ENCODE measurements around the gene SPATA21. TPM values are rescaled to one million over a fixed set of nuclear protein-coding genes. Genes with fewer than 3 reads are reported as not detected.
"Not testable (repeated sequence)": the region's sequence is repeated elsewhere in the genome, so short reads cannot be mapped to it uniquely, and the experiment has no call there.

Gene SPATA21
- 0.61 TPM for polyA plus RNA-seq (2012; ENCODE audit: missing spikeins)

- DNase-seq (ENCODE audit: insufficient read length) (no peak), FAIRE-seq (no peak)
- no peak for TF ChIP-seq POLR2AphosphoS5 (IDR thresholded peaks at IDR 0.05; ENCODE audit: low read depth, low read length)
- no peak for TF ChIP-seq TAF1 (IDR thresholded peaks at IDR 0.05; ENCODE audit: borderline replicate concordance, low read depth, low read length)
- no peak for TF ChIP-seq POLR2A (IDR thresholded peaks at IDR 0.05; ENCODE audit: low read depth, low read length)
These were observed at the start of gene SPATA21 for GRCh38 chr1:16436946-16437474. Gene SPATA21, minus strand, starts transcription at chr1:16437424. Its CDS starts 6,053 bp downstream, at chr1:16431371.

DNA sequence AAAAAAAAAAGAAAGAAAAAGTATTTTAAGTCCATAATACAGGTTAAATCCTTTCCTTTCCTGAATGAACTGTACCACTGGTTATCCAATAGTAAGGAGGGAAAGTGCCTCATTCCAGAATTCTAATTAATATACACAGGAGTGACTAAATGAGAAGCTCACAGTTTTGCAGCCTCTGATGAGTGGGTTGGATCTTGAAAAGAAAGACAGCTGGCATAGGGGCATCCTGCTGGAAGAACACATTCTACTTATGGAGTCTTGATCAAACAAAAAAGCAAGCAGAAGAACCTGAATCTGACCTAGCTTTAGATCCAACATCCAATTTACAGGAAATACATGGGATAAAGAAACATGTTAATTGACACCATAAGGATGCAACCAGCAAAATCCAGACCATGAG lies 49.8 kb upstream of the SPATA21 start:
- FAIRE-seq; DNase-seq (ENCODE audit: insufficient read length): not testable (repeated sequence)

- not testable (repeated sequence) for FAIRE-seq
These were observed 49.1 kb upstream of the SPATA21 start for GRCh38 chr1:16486316-16486715.

DNA sequence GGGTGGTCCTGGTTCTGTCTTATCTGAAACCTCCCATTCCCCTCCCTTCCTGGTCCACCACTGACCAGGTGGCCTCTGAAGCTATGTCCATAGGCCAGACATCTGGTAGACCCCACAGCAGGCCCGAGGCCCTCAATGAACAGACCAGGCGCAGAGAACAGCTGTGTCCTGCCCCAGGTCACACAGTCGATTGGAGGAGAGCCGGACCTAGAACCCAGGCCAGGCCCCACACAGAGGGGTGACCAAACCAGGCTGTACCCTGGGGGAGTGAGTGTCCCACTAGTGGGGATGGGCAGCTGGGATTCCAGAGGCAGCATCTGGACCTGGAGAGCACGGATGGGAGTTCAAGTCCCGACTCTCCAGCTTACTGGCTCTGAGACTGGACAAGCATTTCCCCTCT lies 47.7 kb upstream of the SPATA21 start:
- no peak for DNase-seq (ENCODE audit: insufficient read length)
- no peak for FAIRE-seq
- TF ChIP-seq POLR2AphosphoS5 (IDR thresholded peaks at IDR 0.05; ENCODE audit: low read depth, low read length), result no peak
- no peak for TF ChIP-seq TAF1 (IDR thresholded peaks at IDR 0.05; ENCODE audit: borderline replicate concordance, low read depth, low read length)
- no peak for TF ChIP-seq POLR2A (IDR thresholded peaks at IDR 0.05; ENCODE audit: low read depth, low read length)

More at GRCh38 chr1:16486316-16486715, 49.1 kb upstream of the SPATA21 start:
- DNase-seq (ENCODE audit: insufficient read length), result not testable (repeated sequence)

GRCh38 chr1:16484501-16484835 lies 47.2 kb upstream of the SPATA21 start:
- TF ChIP-seq POLR2AphosphoS5 (IDR thresholded peaks at IDR 0.05; ENCODE audit: low read depth, low read length), result no peak
- TF ChIP-seq TAF1 (IDR thresholded peaks at IDR 0.05; ENCODE audit: borderline replicate concordance, low read depth, low read length), result no peak
- TF ChIP-seq POLR2A (IDR thresholded peaks at IDR 0.05; ENCODE audit: low read depth, low read length), result no peak
- no peak for DNase-seq (ENCODE audit: insufficient read length)
- no peak for FAIRE-seq

DNA sequence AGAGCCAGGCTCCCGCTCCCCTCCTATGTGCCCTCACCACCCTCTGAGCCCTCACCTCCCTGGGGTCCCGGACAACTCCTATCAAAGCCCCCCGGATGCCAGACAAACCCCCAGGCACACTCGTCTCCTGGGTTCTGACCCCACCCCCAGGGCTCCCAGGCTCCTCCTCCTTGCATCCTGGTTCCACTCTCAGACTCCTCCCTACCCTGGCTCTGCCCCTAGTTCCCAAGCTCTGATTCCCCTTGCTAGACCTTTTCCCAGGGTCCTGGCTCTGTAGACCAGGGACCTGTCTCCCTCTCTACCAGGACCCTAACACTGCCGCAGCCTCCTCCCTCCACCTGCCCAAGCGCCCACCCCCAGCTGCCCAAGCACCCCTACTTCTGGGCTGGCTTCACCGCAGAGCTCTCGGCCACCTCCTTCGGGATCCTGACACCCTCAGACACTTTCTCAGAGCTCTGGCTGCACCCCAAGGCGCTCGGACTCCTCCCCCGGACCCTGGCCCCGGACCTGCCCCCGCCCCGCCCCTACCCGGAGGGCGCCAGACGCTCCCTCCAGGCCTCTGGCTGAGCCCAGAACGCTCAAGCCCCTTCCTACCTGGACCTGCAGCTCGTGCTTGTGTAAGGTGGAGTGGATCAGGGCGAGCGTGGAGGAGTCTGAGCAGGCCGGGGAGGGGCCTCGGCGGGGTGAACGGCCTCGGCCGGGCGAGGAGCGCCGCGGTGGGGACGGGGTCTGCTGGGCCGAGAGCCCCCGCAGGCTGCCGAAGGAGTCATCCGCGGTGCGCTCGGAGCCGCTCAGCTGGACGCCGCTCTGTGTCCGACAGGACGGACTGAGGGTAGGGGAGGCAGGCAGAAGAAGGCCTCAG lies 46.6 kb upstream of the SPATA21 start:
- not testable (repeated sequence) for FAIRE-seq; DNase-seq (ENCODE audit: insufficient read length)

GRCh38 chr1:16483146-16483545 lies 45.9 kb upstream of the SPATA21 start:
- not testable (repeated sequence) for DNase-seq (ENCODE audit: insufficient read length); FAIRE-seq

- no peak for TF ChIP-seq POLR2AphosphoS5 (IDR thresholded peaks at IDR 0.05; ENCODE audit: low read depth, low read length)
- TF ChIP-seq TAF1 (IDR thresholded peaks at IDR 0.05; ENCODE audit: borderline replicate concordance, low read depth, low read length), result no peak
- TF ChIP-seq POLR2A (IDR thresholded peaks at IDR 0.05; ENCODE audit: low read depth, low read length), result no peak
- no peak for FAIRE-seq
- no peak for DNase-seq (ENCODE audit: insufficient read length)
These were observed 40.9 kb upstream of the SPATA21 start for GRCh38 chr1:16478091-16478490.

DNA sequence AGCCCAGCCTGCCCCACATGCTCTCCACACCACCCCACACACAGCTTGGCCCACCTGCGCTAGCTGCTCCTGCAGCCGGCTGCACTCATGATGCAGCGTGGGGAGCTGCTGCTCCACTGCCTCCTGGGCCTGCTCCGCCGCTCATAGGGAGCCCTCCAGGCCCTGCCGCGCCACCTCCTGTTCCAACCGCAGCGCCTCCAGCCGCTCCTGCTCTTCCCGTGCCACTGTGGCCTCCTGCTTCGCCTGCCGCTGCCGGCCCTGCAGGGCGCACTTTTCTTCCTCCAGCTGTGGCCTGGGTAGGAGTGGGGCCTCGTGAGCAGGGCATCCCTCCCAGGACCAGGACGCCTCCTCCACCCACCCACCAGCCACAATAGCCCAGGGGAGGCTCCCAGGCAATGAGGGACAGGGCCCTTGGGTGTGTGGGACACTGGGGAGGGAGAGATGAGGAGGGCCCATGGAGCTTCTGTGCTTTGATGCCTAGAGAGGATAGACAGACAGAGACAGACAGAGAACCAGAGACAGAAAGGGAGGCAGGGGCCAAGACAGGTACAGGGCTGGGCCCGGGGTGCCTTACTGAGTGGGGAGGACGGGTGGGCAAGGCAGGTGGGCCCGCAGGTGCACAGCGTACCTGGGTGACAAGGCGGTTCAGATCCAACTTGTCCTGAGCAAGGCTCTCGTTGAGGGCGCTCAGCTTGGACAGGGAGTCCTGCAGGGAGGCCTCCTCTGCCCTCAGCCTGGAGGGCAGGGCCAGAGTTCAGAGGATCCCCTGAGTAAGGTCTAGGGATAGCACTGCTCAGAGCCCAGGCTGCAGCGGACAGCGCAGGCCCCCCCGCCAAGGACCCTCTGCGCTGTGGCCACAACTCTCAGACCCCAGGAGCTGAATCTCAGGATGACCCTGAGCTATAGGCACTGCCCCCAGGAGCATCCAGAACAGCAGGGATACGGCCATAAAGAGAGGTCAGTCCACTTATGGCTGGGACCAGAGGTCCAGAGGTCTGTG lies 38.8 kb upstream of the SPATA21 start:
- DNase-seq (ENCODE audit: insufficient read length); FAIRE-seq: not testable (repeated sequence)

DNA sequence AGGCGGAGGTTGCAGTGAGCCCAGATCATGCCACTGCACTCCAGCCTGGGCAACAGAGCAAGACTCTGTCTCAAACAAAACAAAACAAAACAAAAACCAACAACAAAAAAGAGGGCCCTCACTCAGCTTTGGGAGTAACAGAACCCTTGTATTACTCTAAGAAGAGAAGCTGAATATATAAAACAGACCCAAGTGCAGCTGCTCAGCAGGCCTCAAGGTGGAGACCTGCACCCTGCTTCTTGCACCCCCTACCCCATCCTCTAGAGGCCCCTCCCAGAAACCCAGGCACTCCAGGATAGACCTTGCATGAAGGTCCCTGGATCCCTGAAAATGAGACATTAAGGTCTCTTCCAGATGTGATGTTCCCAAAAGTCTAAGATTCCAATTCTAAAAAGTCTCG lies 37.7 kb upstream of the SPATA21 start:
- not testable (repeated sequence) for FAIRE-seq

DNA sequence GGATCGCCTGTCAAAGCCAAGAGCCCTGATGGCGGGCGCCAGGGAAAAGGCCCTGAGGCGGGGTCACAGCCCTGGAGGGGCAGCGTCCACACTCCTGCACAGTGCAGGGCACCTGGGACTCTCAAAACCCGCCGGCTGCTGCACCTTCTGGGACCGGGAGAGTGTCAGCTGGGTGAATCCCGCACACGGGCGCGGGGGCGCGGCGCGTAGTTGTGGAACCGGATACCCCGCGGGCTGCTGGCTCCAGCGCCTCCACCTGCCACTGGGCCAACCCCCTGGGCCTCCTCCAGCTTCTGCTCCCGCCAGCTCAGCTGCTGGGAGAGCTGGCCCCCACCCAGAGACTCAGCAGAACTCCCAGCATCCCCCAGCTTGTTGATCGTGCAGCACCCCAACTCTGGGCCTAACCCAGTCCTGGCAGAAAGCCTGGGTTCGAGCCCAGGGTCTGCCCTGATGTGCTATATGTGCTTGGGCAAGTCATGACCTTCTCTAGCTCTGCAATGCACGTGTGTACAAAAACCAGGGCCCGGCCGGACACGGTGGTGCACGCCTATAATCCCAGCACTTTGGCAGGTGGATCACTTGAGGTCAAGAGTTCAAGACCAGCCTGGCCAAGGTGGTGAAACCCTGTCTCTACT lies 37.1 kb upstream of the SPATA21 start:
- DNase-seq (ENCODE audit: insufficient read length) (no peak), FAIRE-seq (no peak)
- no peak for TF ChIP-seq POLR2AphosphoS5 (IDR thresholded peaks at IDR 0.05; ENCODE audit: low read depth, low read length)

More for the DNA sequence above, 37.7 kb upstream of the SPATA21 start:
- not testable (repeated sequence) for DNase-seq (ENCODE audit: insufficient read length)

- FAIRE-seq (no peak), DNase-seq (ENCODE audit: insufficient read length) (no peak)
- TF ChIP-seq POLR2AphosphoS5 (IDR thresholded peaks at IDR 0.05; ENCODE audit: low read depth, low read length), result no peak
- TF ChIP-seq POLR2A (IDR thresholded peaks at IDR 0.05; ENCODE audit: low read depth, low read length), result no peak
- TF ChIP-seq TAF1 (IDR thresholded peaks at IDR 0.05; ENCODE audit: borderline replicate concordance, low read depth, low read length), result no peak
These were observed 31.3 kb upstream of the SPATA21 start for GRCh38 chr1:16468558-16468957.
